ENCODE data around the gene GRB7. TPM values are rescaled to one million over a fixed set of nuclear protein-coding genes. Genes with fewer than 3 reads are reported as not detected.
"Not testable (repeated sequence)": the region's sequence is repeated elsewhere in the genome, so short reads cannot be mapped to it uniquely, and the experiment has no call there.

The GRB7 gene
- total and polyA plus RNA-seq, 9 of the 15 experiments (the other 6 are each of a cell fraction or from before 2014, with no cell fraction given): 0.04 to 6.2 (median 2.2) TPM

DNA sequence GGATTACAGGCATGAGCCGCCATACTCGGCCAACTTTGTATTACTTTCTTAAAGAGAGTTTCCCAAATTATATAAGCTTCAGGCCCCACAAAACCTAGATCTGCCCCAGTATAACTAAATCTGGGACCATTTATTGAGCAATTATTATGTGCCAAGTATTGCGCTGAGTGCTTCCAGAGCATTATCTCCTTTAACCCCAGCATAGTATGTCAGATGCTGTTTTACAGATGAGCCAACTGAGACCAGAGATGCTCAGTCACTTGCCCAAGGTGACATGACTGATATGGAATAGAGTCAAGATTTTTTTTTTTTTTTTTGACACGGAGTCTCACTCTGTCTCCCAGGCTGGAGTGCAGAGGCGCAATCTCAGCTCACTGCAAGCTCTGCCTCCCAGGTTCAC lies 39.8 kb upstream of the GRB7 start (continued):
- TF ChIP-seq, protein P1, sequence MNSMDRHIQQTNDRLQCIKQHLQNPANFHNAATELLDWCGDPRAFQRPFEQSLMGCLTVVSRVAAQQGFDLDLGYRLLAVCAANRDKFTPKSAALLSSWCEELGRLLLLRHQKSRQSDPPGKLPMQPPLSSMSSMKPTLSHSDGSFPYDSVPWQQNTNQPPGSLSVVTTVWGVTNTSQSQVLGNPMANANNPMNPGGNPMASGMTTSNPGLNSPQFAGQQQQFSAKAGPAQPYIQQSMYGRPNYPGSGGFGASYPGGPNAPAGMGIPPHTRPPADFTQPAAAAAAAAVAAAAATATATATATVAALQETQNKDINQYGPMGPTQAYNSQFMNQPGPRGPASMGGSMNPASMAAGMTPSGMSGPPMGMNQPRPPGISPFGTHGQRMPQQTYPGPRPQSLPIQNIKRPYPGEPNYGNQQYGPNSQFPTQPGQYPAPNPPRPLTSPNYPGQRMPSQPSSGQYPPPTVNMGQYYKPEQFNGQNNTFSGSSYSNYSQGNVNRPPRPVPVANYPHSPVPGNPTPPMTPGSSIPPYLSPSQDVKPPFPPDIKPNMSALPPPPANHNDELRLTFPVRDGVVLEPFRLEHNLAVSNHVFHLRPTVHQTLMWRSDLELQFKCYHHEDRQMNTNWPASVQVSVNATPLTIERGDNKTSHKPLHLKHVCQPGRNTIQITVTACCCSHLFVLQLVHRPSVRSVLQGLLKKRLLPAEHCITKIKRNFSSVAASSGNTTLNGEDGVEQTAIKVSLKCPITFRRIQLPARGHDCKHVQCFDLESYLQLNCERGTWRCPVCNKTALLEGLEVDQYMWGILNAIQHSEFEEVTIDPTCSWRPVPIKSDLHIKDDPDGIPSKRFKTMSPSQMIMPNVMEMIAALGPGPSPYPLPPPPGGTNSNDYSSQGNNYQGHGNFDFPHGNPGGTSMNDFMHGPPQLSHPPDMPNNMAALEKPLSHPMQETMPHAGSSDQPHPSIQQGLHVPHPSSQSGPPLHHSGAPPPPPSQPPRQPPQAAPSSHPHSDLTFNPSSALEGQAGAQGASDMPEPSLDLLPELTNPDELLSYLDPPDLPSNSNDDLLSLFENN (IDR thresholded peaks at IDR 0.05; ENCODE audit: low read depth in 2 of 2, low read length in 2 of 2): no peak
- TF ChIP-seq, protein P2, sequence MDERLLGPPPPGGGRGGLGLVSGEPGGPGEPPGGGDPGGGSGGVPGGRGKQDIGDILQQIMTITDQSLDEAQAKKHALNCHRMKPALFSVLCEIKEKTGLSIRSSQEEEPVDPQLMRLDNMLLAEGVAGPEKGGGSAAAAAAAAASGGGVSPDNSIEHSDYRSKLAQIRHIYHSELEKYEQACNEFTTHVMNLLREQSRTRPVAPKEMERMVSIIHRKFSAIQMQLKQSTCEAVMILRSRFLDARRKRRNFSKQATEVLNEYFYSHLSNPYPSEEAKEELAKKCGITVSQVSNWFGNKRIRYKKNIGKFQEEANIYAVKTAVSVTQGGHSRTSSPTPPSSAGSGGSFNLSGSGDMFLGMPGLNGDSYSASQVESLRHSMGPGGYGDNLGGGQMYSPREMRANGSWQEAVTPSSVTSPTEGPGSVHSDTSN (CRISPR knock-in tag; IDR thresholded peaks at IDR 0.05; ENCODE audit: low read depth): no peak
- TF ChIP-seq, protein P2 (tag; conservative IDR thresholded peaks at IDR 0.05; ENCODE audit: low read depth): no peak
- no peak for TF ChIP-seq MLLT1 (IDR thresholded peaks at IDR 0.05)
- TF ChIP-seq SRSF9 (IDR thresholded peaks at IDR 0.05; ENCODE audit: borderline replicate concordance, low read depth, low read length): no peak
- TF ChIP-seq CHAMP1 (IDR thresholded peaks at IDR 0.05): no peak
- no peak for TF ChIP-seq CHD4 (IDR thresholded peaks at IDR 0.05; ENCODE audit: insufficient read depth, insufficient replicate concordance, low read depth, low read length, poor library complexity, severe bottlenecking)
- TF ChIP-seq TAF9B (IDR thresholded peaks at IDR 0.05; ENCODE audit: partially characterized antibody): no peak

GRCh38 chr17:39699157-39699817 lies 38.5 kb upstream of the GRB7 start:
- intact Hi-C loops (cut with micrococcal nuclease); BruUV-seq (replicated peaks); H3K9me3 ChIP-seq (replicated peaks; ENCODE audit: control insufficient read depth, insufficient read depth, low read depth, low read length); FAIRE-seq; H3K27ac ChIP-seq (ENCODE audit: extremely low read depth, low read depth, low read length); in situ Hi-C loops (cut with MboI); H3K9me1 ChIP-seq (ENCODE audit: control insufficient read depth, insufficient read depth, low read length); H3K4me2 ChIP-seq (ENCODE audit: insufficient read depth, low read length); H3K79me2 ChIP-seq (ENCODE audit: control insufficient read depth, insufficient read depth, low read length); DNase-seq (ENCODE audit: extremely low read depth in 1 of 4, low spot score in 3 of 4); H3K4me3 ChIP-seq; H2AFZ ChIP-seq (ENCODE audit: low read depth, low read length); H3K36me3 ChIP-seq (ENCODE audit: control insufficient read depth, insufficient read depth, low read length); ATAC-seq; H4K20me1 ChIP-seq (replicated peaks; ENCODE audit: control insufficient read depth, insufficient read depth, low read length); H3K9ac ChIP-seq (ENCODE audit: insufficient read depth in 1 of 2, low read depth in 2 of 2, low read length in 2 of 2); CTCF ChIA-PET (ENCODE audit: low intra/inter-chr PET ratio); H3K27me3 ChIP-seq (ENCODE audit: control insufficient read depth in 2 of 2, insufficient read depth in 2 of 2, low read length in 2 of 2): not testable (repeated sequence)
- 28% methylated on average over 11 of the region's 11 CpGs for WGBS (ENCODE audit: insufficient coverage, low coverage, missing lambda C conversion rate)
- H3K4me1 ChIP-seq (replicated peaks in 1 of 2; ENCODE audit: control insufficient read depth in 2 of 2, insufficient read depth in 2 of 2, low read length in 2 of 2): peaks cover 0 to 16% of the 10 kb centered on the region in 2 experiments; a peak in 2 of 5 replicates
- POLR2A ChIA-PET: interaction anchor here (1.1 to 1.5 kb wide), 2 partner anchors 26 to 81 kb away, joined by 6 to 7 read pairs; no protein-coding TSS in a partner anchor

All from K562 (cell line).